Dedifferentiated amniotic fluid mesenchymal stem cell (primary cell): ENCODE results near the gene HMGA1.

Source experiments
- DNase-seq: peaks from one replicate; pipeline ENCODE4 v3.0.0-alpha.2; 2016; ENCODE audit errors: extremely low spot score

Gene HMGA1

DNA sequence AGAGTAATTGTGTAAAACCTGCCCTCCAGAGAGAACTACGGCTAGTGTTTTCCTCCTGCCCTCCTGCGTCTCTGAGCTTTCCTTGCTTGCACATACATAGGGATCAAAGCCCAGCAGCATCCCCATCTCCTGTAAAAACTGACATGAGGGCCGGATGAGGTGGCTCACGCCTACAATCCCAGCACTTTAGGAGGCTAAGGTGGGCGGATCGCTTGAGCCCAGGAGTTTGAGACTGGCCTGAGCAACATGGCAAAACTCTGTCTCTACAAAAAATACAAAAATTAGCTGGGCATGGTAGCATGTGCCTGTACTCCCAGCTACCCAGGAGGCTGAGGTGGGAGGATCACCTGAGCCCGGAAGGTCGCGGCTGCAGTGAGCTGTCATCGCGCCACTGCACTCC lies 52.5 kb downstream of the HMGA1 start:
- no peak for DNase-seq

DNA sequence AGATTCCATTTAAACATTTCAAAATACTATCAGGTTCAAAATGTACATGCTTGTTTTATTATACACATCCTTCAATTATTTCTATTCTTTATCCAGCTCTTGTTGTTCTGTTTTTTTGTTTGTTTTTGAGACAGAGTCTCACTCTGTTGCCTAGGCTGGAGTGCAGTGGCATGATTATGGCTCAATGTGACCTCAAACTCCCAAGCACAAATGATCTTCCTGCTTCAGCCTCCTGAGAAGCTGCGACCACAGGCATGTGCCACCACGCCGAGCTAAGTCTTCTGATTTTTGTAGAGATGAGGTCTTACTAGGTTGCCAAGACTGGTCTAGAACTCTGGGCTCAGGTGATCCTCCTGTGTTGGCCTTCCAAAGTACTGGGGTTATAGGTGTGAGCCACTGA lies 56.3 kb downstream of the HMGA1 start:
- DNase-seq = no peak

DNA sequence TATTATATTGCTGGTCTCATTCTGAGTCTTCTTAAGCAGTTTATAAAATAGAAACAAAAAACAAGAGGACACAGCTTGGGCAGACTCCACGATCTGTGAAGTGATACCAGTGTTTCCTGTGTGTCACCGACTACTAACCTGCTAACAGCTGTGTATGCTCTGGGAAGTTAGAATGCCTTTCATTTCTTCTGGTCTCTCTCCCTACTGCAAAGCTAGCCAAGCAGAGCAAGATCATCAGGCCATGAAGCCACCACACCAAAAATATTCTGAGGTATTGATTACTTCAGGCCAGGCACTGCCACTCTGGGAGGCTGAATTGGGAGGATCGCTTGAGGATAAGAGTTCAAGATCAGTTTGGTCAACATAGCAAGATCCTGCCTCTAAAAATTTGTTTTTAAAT lies 59.0 kb downstream of the HMGA1 start:
- no peak for DNase-seq
